ENCODE measurements around the gene NME4.

DNA sequence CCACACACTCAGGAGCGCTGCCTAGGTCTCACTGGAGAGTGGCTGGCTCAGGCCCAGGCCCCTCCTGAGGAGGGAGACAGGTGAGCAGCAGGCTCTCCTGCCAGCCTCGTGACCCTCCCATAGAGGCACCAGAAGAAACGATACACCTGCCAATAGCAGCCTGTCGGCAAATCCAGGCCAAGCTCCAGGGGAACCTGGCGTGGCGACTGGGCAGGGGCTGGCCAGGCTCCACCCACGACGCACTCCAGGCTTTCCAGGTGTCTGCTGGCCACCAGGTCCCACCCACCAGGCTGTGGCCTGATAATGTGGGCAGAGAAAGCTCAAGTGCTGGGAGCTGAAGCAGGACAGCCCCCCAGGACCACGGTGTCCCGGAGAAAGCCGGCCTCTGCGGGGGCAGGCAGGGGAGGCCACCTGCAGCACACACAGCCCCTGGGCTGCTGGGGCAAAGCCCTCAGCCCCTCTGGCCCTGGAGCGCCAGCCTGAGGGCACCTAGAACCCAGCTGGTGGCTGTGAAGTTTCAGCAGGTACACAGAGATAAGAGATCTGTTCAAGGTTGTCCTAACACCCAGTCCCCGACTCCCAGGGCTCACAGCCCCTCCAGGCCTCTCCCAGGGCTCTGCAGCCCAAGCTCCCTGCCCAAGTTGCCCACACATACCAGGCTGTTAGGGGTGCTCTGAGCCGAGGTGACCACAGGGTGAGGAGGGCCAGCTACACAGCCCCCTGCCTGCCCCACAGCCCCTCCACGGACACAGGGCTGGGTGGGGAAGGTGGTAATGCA is 17.6 kb upstream of the NME4 start:
- no peak for TF ChIP-seq POLR2A (IDR thresholded peaks at IDR 0.05)
- TF ChIP-seq, protein P1, sequence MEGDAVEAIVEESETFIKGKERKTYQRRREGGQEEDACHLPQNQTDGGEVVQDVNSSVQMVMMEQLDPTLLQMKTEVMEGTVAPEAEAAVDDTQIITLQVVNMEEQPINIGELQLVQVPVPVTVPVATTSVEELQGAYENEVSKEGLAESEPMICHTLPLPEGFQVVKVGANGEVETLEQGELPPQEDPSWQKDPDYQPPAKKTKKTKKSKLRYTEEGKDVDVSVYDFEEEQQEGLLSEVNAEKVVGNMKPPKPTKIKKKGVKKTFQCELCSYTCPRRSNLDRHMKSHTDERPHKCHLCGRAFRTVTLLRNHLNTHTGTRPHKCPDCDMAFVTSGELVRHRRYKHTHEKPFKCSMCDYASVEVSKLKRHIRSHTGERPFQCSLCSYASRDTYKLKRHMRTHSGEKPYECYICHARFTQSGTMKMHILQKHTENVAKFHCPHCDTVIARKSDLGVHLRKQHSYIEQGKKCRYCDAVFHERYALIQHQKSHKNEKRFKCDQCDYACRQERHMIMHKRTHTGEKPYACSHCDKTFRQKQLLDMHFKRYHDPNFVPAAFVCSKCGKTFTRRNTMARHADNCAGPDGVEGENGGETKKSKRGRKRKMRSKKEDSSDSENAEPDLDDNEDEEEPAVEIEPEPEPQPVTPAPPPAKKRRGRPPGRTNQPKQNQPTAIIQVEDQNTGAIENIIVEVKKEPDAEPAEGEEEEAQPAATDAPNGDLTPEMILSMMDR (IDR thresholded peaks at IDR 0.05): no peak

All from esophagus squamous epithelium (tissue), 4 donors.